ENCODE data around the gene EPS8. TPM values are rescaled to one million over a fixed set of nuclear protein-coding genes. Genes with fewer than 3 reads are reported as not detected.

The EPS8 gene
- total RNA-seq, 1 donor from 2014 or later, result 0.89 TPM

DNA sequence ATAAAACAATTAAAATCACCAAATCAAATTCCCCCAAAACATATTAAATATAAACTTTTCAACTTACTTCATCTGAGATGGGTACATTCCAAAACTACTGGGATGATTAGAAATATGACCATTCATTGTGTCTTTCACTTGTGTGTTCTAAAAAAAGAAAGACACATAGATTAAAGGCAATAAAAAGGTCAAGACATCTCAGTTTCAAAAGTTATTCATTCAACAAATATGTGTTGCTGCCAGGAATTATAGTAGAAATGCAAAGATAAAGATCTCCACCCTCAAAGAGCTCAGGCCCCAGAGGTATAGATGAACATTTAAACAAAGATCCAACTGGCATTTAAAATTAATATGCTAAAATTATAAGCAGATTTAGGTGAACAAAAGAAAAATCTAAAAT is 106.4 kb downstream of the EPS8 start:
- ChIA-PET CTCF (no interaction called here), POLR2A (no interaction called here)
- peaks cover 2% of the 10 kb centered on the region for H3K4me1 Mint-ChIP-seq
- DNase-seq (no peak), ATAC-seq (ENCODE audit: low read depth) (no peak)
- H3K36me3 Mint-ChIP-seq (ENCODE audit: low read depth), result no peaks in the 10 kb centered on the region
- no peak for TF ChIP-seq CTCF (IDR thresholded peaks at IDR 0.05)
- no peak overlapping the region for H3K4me3 Mint-ChIP-seq
- no peak overlapping the region for H3K27ac Mint-ChIP-seq
- H3K9me3 Mint-ChIP-seq, result no peaks in the 10 kb centered on the region
- intact Hi-C loops (cut with micrococcal nuclease), result no loop called here
- no peaks in the 10 kb centered on the region for H3K27me3 Mint-ChIP-seq

GRCh38 chr12:15679151-15679550 is 110.0 kb downstream of the EPS8 start:
- DNase-seq, result no peak
- Mint-ChIP-seq H3K4me1 (no peaks in the 10 kb centered on the region), H3K36me3 (ENCODE audit: low read depth) (no peaks in the 10 kb centered on the region), H3K27me3 (no peaks in the 10 kb centered on the region), H3K4me3 (no peak overlapping the region), H3K9me3 (no peaks in the 10 kb centered on the region), H3K27ac (no peak overlapping the region)
- CTCF ChIA-PET, result no interaction called here
- TF ChIP-seq CTCF (IDR thresholded peaks at IDR 0.05), result no peak
- POLR2A ChIA-PET, result no interaction called here
- intact Hi-C loops (cut with micrococcal nuclease), result no loop called here
- ATAC-seq (ENCODE audit: low read depth), result no peak

GRCh38 chr12:15677726-15678201 is 111.4 kb downstream of the EPS8 start:
- no peak for ATAC-seq (ENCODE audit: low read depth)
- H3K4me1 Mint-ChIP-seq, result no peaks in the 10 kb centered on the region
- ChIA-PET POLR2A (no interaction called here), CTCF (no interaction called here)
- no peaks in the 10 kb centered on the region for H3K36me3 Mint-ChIP-seq (ENCODE audit: low read depth)
- TF ChIP-seq CTCF (IDR thresholded peaks at IDR 0.05), result no peak
- no peaks in the 10 kb centered on the region for H3K9me3 Mint-ChIP-seq
- no peak for DNase-seq
- no peaks in the 10 kb centered on the region for H3K27me3 Mint-ChIP-seq
- H3K4me3 Mint-ChIP-seq, result no peak overlapping the region
- intact Hi-C loops (cut with micrococcal nuclease), result no loop called here
- no peak overlapping the region for H3K27ac Mint-ChIP-seq

GRCh38 chr12:15677228-15677627 is 112.0 kb downstream of the EPS8 start:
- intact Hi-C loops (cut with micrococcal nuclease), result no loop called here
- ATAC-seq (ENCODE audit: low read depth) (no peak), DNase-seq (no peak)
- ChIA-PET POLR2A (no interaction called here), CTCF (no interaction called here)
- no peak for TF ChIP-seq CTCF (IDR thresholded peaks at IDR 0.05)
- Mint-ChIP-seq H3K4me3 (no peak overlapping the region), H3K27me3 (no peaks in the 10 kb centered on the region), H3K4me1 (no peaks in the 10 kb centered on the region), H3K27ac (no peak overlapping the region), H3K36me3 (ENCODE audit: low read depth) (no peaks in the 10 kb centered on the region), H3K9me3 (no peaks in the 10 kb centered on the region)

DNA sequence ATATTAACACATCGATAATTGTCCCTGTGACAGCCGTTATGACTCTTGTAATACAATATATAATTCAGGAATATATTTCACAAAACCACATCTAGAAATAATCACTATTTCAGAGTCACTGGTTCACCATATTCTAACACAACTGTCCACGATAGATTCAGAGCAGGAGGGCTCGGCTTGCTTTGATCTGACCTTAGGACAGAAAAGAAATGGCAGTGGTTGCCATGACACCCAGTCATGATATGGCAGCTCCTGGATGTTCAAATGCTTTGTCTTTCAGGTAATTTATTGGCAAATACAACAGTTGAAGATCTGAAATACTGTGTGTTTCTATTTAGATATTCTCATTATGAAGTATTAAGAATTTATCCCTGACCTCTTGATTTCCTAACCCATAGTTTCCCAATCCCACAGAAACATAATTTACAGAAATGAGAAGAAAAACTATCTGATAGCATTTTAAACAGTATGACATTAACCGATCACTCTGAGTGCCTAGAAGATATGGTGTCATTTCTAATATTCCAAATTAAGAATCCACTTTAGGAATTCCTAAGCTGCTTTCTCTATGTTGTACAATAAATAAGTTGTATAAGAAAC is 116.4 kb downstream of the EPS8 start:
- intact Hi-C loops (cut with micrococcal nuclease), result no loop called here
- ChIA-PET CTCF (no interaction called here), POLR2A (no interaction called here)
- DNase-seq, result no peak
- Mint-ChIP-seq H3K4me3 (no peak overlapping the region), H3K27ac (no peak overlapping the region), H3K27me3 (no peaks in the 10 kb centered on the region), H3K36me3 (ENCODE audit: low read depth) (no peaks in the 10 kb centered on the region), H3K4me1 (no peaks in the 10 kb centered on the region), H3K9me3 (no peaks in the 10 kb centered on the region)
- no peak for TF ChIP-seq CTCF (IDR thresholded peaks at IDR 0.05)
- ATAC-seq (ENCODE audit: low read depth), result no peak

All from activated B cell treated with CpG ODN at 0.5 μM for 24 hours (primary cell).